H9 (cell line): ENCODE measurements around the gene DCDC1. TPM values are rescaled to one million over a fixed set of nuclear protein-coding genes. Genes with fewer than 3 reads are reported as not detected.

Experiments
- DNase-seq: peaks from one replicate; pipeline ENCODE4 v3.0.0-alpha.2; 2017
- H2AFZ ChIP-seq: one replicate; pipeline ENCODE4 v1.6.1; 2013; ENCODE audit warnings: mild to moderate bottlenecking, low read length, control low read depth, moderate library complexity
- H2AK5ac ChIP-seq: 2 replicates; pipeline ENCODE4 v1.6.1; 2013; ENCODE audit warnings: low read length, control low read depth, mixed read lengths; ENCODE audit not compliant: insufficient read length
- H2BK120ac ChIP-seq: one replicate; pipeline ENCODE4 v1.6.1; 2013; ENCODE audit warnings: low read depth, mild to moderate bottlenecking, low read length, control low read depth, inconsistent platforms; ENCODE audit not compliant: poor library complexity, severe bottlenecking
- H2BK12ac ChIP-seq: 2 replicates; pipeline ENCODE4 v1.6.1; 2013; ENCODE audit warnings: low read length, control low read depth, mixed read lengths, low read depth; ENCODE audit not compliant: insufficient read length
- H2BK15ac ChIP-seq: 2 replicates; pipeline ENCODE4 v1.6.1; 2013; ENCODE audit warnings: low read depth, low read length, control low read depth
- H2BK20ac ChIP-seq: one replicate; pipeline ENCODE4 v1.6.1; 2013; ENCODE audit warnings: low read depth, mild to moderate bottlenecking, low read length, control low read depth, inconsistent platforms; ENCODE audit not compliant: poor library complexity, severe bottlenecking
- H2BK5ac ChIP-seq: 2 replicates; pipeline ENCODE4 v1.6.1; 2013; ENCODE audit warnings: low read length, control low read depth, mixed read lengths; ENCODE audit not compliant: insufficient read length
- H3K14ac ChIP-seq: 2 replicates; pipeline ENCODE4 v1.6.1; 2013; ENCODE audit warnings: low read length, control low read depth; ENCODE audit not compliant: insufficient read depth
- H3K18ac ChIP-seq: 2 replicates; pipeline ENCODE4 v1.6.1; 2013; ENCODE audit warnings: low read depth, mild to moderate bottlenecking, mixed read lengths, low read length, control low read depth; ENCODE audit not compliant: insufficient read length
- H3K23ac ChIP-seq: 2 replicates; pipeline ENCODE4 v1.6.1; 2013; ENCODE audit warnings: low read length, control low read depth, mixed read lengths, low read depth; ENCODE audit not compliant: insufficient read length
- H3K23me2 ChIP-seq: 2 replicates; pipeline ENCODE4 v1.6.1; 2013; ENCODE audit warnings: low read depth, mild to moderate bottlenecking, mixed read lengths, low read length, control low read depth; ENCODE audit not compliant: insufficient read length, poor library complexity, severe bottlenecking
- H3K27ac ChIP-seq: 2 replicates; pipeline ENCODE4 v1.5.1; 2013; ENCODE audit warnings: low read length, control low read depth, mixed read lengths, low read depth; ENCODE audit not compliant: insufficient read length
- H3K27me3 ChIP-seq: 2 replicates; pipeline ENCODE4 v1.6.1; 2013; ENCODE audit warnings: low read length, control low read depth, inconsistent platforms; ENCODE audit not compliant: insufficient read depth
- H3K4ac ChIP-seq: 2 replicates; pipeline ENCODE4 v1.6.1; 2013; ENCODE audit warnings: low read depth, mild to moderate bottlenecking, control low read depth, inconsistent platforms, low read length, moderate library complexity
- H3K4me1 ChIP-seq: 2 replicates; pipeline ENCODE4 v1.6.1; 2013; ENCODE audit warnings: low read length, control low read depth, inconsistent platforms; ENCODE audit not compliant: insufficient read depth
- H3K4me2 ChIP-seq: 2 replicates; pipeline ENCODE4 v1.6.1; 2013; ENCODE audit warnings: low read length, control low read depth, mixed read lengths; ENCODE audit not compliant: insufficient read length, insufficient read depth
- H3K56ac ChIP-seq: 2 replicates; pipeline ENCODE4 v1.6.1; 2013; ENCODE audit warnings: low read depth, mild to moderate bottlenecking, mixed read lengths, low read length, control low read depth; ENCODE audit not compliant: insufficient read length
- H3K79me1 ChIP-seq: 2 replicates; pipeline ENCODE4 v1.6.1; 2013; ENCODE audit warnings: low read depth, mild to moderate bottlenecking, moderate library complexity, low read length, control low read depth, inconsistent platforms; ENCODE audit not compliant: insufficient read depth, poor library complexity, severe bottlenecking
- H3K79me2 ChIP-seq: 2 replicates; pipeline ENCODE4 v1.6.1; 2013; ENCODE audit warnings: low read length, control low read depth, inconsistent platforms; ENCODE audit not compliant: insufficient read depth
- H3K9ac ChIP-seq: 2 replicates; pipeline ENCODE4 v1.6.1; 2013; ENCODE audit warnings: low read length, control low read depth, mixed read lengths; ENCODE audit not compliant: insufficient read length; ENCODE audit errors: extremely low read depth
- H3K9me3 ChIP-seq: one replicate; pipeline ENCODE4 v1.6.1; 2013; ENCODE audit warnings: low read depth, low read length, inconsistent platforms; ENCODE audit not compliant: control insufficient read depth
- H3T11ph ChIP-seq: one replicate; pipeline ENCODE4 v1.6.1; 2013; ENCODE audit warnings: mild to moderate bottlenecking, low read length, control low read depth, inconsistent platforms
- H4K20me1 ChIP-seq: one replicate; pipeline ENCODE4 v1.6.1; 2013; ENCODE audit not compliant: control insufficient read depth, insufficient read length, insufficient read depth
- H4K5ac ChIP-seq: 2 replicates; pipeline ENCODE4 v1.6.1; 2013; ENCODE audit warnings: low read depth, mild to moderate bottlenecking, mixed read lengths, low read length, control low read depth; ENCODE audit not compliant: insufficient read length
- H4K8ac ChIP-seq: replicated peaks from 2 replicates; pipeline ENCODE4 v1.6.1; 2013; ENCODE audit warnings: low read length, control low read depth, mixed read lengths, low read depth; ENCODE audit not compliant: insufficient read length
- H4K91ac ChIP-seq: 2 replicates; pipeline ENCODE4 v1.6.1; 2013; ENCODE audit warnings: low read depth, mild to moderate bottlenecking, moderate library complexity, mixed read lengths, low read length, control low read depth; ENCODE audit not compliant: insufficient read length
- H3K27ac Mint-ChIP-seq, 3 experiments: 2 replicates in 2 of 3; 3 replicates in 1 of 3; pipeline ENCODE4 v1.8.0; 2020 to 2021; ENCODE audit warnings: mixed read lengths in 3 of 3, mild to moderate bottlenecking in 1 of 3, moderate library complexity in 1 of 3
- H3K27me3 Mint-ChIP-seq: 2 replicates; pipeline ENCODE4 v1.8.0; 2021; ENCODE audit warnings: low read depth, mild to moderate bottlenecking, moderate library complexity, mixed read lengths
- H3K36me3 Mint-ChIP-seq, 3 experiments: 2 replicates in 2 of 3; 3 replicates in 1 of 3; pipeline ENCODE4 v1.8.0; 2020 to 2021; ENCODE audit warnings: low read depth in 3 of 3, mixed read lengths in 3 of 3; ENCODE audit not compliant: insufficient read depth in 1 of 3
- H3K4me1 Mint-ChIP-seq, 2 experiments: 2 replicates each; pipeline ENCODE4 v1.8.0; 2020; ENCODE audit warnings: mixed read lengths in 2 of 2
- H3K4me3 Mint-ChIP-seq, 2 experiments: 2 replicates in 1 of 2; 3 replicates in 1 of 2; pipeline ENCODE4 v1.8.0; 2020 to 2021; ENCODE audit warnings: mild to moderate bottlenecking in 2 of 2, mixed read lengths in 2 of 2, moderate library complexity in 1 of 2
- H3K9me3 Mint-ChIP-seq, 2 experiments: 2 replicates in 1 of 2; 3 replicates in 1 of 2; pipeline ENCODE4 v1.8.0; 2020; ENCODE audit warnings: mild to moderate bottlenecking in 2 of 2, mixed read lengths in 2 of 2, moderate library complexity in 1 of 2
- WGBS: extraction: QIAGEN DNeasy Blood & Tissue Kit; methylation state at CpG from one replicate; pipeline ENCODE4 v1.1.7; 2013; ENCODE audit warnings: missing lambda C conversion rate, low lambda C conversion rate, mixed read lengths; ENCODE audit not compliant: insufficient read length; ENCODE audit errors: extremely low coverage; 5-methylcytosine and 5-hydroxymethylcytosine counted together
- total RNA-seq: library from RNA; stranded (reverse); gene quantifications from 2 replicates; pipeline ENCODE4 v1.2.1, GENCODE V29; 2021
- TF ChIP-seq, protein P1 (sequence below): fragments of 200-600 bp; sonication (generic); conservative IDR thresholded peaks from 3 replicates; pipeline ENCODE4 v1.8.0; 2021; ENCODE audit warnings: antibody characterized with exemption, mild to moderate bottlenecking

Gene DCDC1
- total RNA-seq, 1 experiment from 2014 or later: 0.09 TPM

- Histone ChIP-seq H3K23ac (no peak overlapping the region), H3K27me3 (no peaks in the 10 kb centered on the region), H3K9ac (no peak overlapping the region), H3K79me2 (no peaks in the 10 kb centered on the region), H3T11ph (no peak overlapping the region), H4K5ac (no peak overlapping the region), H2AK5ac (no peak overlapping the region), H3K4ac (no peak overlapping the region), H2BK5ac (no peak overlapping the region), H4K91ac (no peak overlapping the region), H3K27ac (no peak overlapping the region), H3K9me3 (no peaks in the 10 kb centered on the region), H2AFZ (peak overlapping the region; percentile 44), H3K4me1 (peaks cover 2% of the 10 kb centered on the region; the same call in 1 of the 2 replicates), H3K23me2 (no peaks in the 10 kb centered on the region), H2BK120ac (no peak overlapping the region), H3K18ac (no peak overlapping the region), H2BK15ac (no peak overlapping the region), H3K4me2 (no peak overlapping the region), H3K14ac (no peak overlapping the region), H4K20me1 (no peaks in the 10 kb centered on the region), H3K56ac (no peak overlapping the region), H4K8ac (no peak overlapping the region), H3K79me1 (no peaks in the 10 kb centered on the region), H2BK12ac (no peak overlapping the region), H2BK20ac (no peak overlapping the region)
- H3K27ac Mint-ChIP-seq: peak overlapping the region in 1 of 3 experiments; percentile 55; a peak in 1 of 7 replicates
- no peaks in the 10 kb centered on the region for H3K27me3 Mint-ChIP-seq
- H3K36me3 Mint-ChIP-seq: no peaks in the 10 kb centered on the region
- no CpG with 5 or more reads among the region's 1 CpG for WGBS
- DNase-seq: no peak
- H3K4me3 Mint-ChIP-seq: no peak overlapping the region
- H3K4me1 Mint-ChIP-seq: peaks cover 0 to 6% of the 10 kb centered on the region in 2 experiments; a peak in 2 of 4 replicates
- TF ChIP-seq, protein P1, sequence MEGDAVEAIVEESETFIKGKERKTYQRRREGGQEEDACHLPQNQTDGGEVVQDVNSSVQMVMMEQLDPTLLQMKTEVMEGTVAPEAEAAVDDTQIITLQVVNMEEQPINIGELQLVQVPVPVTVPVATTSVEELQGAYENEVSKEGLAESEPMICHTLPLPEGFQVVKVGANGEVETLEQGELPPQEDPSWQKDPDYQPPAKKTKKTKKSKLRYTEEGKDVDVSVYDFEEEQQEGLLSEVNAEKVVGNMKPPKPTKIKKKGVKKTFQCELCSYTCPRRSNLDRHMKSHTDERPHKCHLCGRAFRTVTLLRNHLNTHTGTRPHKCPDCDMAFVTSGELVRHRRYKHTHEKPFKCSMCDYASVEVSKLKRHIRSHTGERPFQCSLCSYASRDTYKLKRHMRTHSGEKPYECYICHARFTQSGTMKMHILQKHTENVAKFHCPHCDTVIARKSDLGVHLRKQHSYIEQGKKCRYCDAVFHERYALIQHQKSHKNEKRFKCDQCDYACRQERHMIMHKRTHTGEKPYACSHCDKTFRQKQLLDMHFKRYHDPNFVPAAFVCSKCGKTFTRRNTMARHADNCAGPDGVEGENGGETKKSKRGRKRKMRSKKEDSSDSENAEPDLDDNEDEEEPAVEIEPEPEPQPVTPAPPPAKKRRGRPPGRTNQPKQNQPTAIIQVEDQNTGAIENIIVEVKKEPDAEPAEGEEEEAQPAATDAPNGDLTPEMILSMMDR: no peak
- H3K9me3 Mint-ChIP-seq: no peaks in the 10 kb centered on the region
Measured at GRCh38 chr11:30992513-30992849, 377.1 kb downstream of the DCDC1 start.
